GM18498 (cell line): ENCODE data around the gene CAPN10.
"Not testable (repeated sequence)": the region's sequence is repeated elsewhere in the genome, so short reads cannot be mapped to it uniquely, and the experiment has no call there.

Experiments used
- ATAC-seq: cut with Tn5 transposase; IDR thresholded peaks from one replicate; pipeline ENCODE4 v1.9.1; 2021; ENCODE audit warnings: mild to moderate bottlenecking, moderate library complexity; ENCODE audit not compliant: unreplicated experiment

The CAPN10 gene

DNA sequence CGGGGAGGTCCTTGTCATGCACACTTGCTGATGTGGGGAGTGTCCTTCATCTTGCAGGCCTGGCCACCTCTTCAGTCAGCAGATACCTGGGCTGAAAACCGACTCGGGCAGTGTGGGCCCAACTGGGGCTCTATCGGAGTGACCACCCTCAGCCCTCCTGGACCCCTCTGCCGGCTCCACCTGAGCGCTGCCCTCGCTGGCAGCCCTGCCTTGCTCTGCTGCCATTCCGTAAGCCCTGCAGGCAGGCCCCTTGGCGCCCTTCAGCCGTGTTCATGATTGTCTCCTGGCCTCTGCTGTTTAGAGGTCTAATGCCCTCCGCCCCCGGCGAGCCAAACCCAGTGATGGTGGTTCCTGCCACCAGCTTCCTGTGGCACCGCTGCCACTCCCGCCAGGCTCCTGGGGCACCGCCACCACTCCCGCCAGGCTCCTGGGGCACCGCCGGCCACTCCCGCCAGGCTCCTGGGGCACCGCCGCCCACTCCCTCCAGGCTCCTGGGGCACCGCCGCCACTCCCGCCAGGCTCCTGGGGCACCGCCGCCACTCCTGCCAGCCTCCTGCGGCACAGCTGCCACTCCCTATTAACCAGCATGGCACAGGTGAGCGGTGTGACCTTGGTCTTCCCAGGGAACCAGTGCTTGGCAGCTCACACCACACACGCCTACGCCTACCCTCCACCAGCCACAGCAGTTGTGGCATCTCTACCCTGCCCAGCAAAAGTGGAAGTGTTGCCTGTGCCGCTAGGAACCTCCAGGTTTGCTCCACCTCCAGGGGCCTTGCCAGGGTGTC, 15.9 kb downstream of the CAPN10 start:
- no peak for ATAC-seq

DNA sequence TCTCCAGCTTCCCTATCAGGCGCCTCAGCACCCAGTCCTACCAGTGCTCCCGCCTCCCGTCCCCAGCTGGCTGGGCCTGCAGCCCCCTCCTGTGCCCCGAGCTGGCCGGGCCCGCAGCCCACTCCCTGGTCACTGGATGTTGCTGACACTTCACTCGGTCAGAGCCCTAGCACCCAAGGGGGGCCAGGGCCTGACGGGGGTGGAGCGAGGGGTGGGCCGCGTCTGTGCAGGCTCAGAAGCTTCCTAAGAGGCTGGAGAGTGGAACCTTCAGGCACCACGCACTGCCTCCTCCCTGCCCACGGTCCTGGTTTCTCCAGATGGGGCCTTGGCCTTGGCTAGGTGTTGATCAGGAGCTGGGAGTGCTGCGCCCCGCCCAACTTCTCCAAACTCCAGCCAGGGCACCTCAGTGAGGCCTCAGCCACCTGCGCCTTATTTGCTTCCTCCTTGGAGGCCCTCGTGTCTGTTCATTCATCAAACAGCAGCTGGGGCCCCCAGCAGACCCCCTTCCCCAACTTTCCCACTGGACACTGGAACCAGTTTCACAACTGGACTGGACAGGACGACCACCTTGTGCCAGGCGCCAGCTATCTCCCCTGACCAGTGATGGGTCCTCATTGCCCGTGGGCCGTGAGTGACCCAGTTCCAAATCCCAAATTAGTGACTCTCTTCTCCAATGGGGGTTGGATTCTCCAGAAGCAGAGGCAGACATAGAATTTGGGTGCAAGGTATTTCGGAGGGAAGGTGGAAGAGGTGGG, 16.7 kb downstream of the CAPN10 start:
- no peak for ATAC-seq

DNA sequence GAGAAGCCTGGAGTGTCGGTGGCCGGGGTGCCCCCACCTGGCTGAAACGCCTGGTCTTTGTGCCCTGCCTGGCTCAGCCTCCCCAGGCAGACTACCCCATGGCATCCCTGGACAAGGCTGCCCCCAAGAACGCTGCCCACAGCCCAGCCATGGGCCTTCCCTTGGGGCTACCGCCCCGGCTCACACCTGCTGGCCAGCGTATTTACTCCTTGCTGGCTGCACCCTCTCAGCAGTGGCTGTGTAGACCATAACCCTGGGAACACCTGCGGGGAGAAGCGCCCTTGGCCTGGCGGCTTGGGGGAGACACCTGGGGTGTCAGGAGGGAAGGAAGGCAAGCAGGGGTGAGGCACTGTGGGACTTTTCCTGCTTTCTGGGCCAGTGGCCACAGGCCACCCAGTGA, 17.3 kb downstream of the CAPN10 start:
- no peak for ATAC-seq

DNA sequence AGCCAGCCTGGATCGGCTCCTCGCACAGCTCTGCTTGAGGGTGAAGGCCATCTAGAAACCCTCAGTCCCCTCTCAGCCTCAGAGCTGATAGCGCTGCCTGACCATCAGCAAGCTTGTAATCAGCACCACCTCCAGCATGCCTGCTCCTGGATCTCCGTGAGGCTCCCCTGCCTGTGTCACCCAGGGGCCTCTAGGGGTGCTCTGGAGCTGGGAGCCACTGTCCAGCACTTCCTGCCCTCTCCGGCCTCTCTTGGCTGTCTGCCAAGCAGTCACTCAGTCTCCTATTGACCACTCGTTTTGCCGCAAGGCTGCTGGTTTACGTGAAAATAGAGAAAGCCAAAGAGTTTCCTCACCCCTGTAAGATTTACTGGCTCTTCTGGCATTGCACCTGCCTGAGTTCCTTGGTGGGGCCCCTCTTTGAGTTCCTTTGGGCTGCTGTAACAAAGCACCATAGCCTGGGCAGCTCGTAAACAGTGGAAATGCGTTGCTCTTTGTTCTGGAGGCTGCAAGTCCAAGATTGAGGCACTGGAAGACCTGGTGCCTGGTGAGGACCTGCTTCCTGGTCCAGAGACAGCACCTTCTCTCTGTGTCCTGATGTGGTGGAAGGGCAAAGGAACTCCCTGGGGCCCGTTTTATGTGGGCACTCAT, 17.9 kb downstream of the CAPN10 start:
- ATAC-seq: no peak

DNA sequence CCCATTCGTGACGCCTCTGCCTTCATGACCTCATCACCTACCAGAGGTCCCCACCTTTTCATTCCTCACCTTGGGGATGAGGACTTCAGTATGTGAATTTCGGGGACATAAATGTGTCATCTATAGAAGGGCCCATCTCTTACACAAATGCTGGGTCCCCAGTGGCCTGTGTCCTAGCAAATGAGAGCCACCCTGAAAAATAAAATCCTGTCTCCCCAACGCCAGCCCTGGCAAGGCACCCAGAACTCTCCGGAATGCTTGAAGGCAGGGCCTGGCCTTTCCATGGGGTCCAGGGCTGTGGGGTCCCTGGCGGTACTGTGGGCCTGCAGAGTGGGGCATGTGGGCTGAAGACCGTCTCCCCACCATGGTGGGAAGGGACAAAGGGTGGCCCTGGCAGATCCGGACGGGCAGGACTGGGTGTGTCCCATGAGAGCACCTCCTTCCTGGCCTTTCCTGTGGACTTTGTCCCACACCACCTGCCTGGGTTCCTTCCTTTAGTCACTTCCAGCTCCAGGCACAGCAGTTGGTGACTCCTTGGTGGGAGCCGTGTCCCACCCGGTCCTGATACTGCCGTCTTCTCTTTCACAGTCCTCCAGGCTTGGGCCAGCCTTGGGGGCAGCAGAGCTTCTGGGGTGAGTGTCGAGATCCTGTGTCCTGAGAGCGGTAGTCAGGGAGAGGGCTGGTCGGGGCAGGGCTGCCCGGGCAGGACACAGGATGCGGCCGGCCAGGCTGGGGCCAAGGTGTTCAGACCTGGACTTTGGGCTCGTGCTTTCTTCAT, 18.6 kb downstream of the CAPN10 start:
- ATAC-seq: no peak

DNA sequence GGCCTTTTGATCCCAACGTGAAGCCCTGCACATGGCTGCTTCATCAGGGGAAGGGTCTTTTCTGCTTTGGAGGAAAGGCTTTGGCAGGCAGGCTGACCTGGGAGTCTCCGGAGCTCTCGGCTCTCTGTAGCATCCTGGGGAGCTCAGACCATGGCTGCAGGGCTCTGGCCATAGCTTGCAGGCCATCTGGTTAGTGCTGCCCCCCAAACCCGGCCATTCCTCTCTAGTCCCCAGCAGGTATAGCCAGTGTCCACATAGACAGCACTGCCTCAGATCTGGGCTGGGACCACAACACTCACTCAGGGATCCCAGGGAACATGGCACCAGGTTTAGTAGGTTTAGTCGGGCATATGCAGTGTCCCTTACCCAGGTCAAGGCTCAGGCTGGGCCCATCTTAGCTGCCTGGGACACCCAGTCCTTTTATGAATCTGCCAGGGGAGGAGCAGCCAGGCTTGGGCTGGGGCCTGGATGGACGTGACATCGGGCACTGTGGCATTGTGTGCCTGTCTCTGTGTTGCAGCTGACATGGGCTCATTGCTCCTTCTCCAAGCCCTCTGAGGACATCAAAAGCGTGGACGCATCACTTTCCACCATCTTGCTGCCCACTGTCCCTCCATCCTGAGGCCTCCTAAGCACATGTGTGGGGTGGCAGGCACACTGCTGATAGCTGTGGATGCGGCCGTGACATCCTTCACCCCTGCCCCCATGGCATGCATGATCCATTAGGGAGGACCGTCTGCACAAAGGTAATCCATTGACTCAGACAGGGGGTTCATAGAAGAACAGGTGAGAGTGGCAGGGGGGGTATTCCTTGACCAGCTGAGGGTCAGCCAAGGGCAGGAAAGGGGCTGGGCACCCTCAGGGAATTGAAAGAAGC, 19.6 kb downstream of the CAPN10 start:
- ATAC-seq: no peak

DNA sequence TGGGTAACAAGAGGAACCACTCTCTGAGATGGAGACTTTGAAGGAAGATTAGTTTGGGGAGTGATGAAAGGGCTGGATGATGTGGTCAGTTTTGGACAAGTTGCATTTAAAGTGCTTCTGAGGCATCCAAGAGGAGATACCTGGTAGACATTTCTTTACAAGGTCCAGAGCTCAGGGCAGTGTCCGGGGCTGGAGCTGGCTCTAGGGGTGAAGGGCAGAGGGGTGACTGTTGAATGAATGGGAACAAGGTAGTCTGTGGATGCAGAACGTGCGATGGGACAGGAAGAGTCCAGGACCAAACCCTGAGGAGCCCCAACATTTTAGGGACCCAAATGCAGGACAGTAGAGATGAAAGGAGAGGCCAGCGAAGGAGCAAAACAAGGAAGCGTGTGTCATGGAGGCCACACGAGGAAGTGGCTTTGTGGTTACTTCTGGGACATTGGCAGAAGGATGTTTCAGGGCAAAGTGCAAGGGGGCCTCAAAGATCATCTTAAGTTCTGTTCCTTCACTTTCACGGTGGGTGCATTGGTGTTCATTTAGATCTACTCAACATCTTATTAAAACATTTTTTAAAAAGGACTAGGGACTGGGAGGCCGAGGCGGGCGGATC, 25.2 kb downstream of the CAPN10 start:
- no peak for ATAC-seq

DNA sequence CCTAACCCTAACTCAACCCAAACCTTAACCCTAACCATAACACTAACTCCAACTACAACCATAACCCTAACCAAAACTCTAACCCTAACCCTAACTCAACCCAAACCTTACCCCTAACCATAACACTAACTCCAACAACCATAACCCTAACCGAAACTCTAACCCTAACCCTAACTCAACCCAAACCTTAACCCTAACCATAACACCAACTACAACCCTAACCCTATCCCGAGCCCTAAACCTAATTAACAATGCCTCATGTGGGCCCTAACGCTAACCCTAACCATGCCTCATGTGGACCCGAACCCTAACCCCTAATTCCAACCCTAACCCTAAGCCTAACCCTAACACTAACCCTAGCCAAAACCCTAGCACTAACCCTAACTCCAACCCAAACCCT, 27.2 kb downstream of the CAPN10 start:
- no peak for ATAC-seq

DNA sequence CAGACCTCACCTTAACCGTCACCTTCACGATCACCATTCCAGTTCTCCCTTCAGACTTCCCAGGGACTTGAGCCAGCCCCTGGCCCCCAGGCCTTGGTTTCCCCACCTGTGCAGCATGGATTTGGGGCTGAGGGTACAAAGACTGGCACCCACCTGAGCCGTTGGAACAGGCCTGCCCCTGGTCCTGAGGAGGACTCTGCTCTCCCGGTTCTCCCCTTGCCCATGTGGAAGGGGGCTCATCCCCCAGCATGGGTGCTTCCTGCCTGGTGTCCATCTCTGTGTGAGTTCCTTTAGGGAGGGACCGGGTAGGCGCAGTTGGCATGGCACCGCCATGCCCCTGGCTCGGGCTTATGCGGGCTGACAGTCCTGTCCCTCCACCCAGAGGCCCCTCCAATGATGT, 27.9 kb downstream of the CAPN10 start:
- ATAC-seq: no peak

DNA sequence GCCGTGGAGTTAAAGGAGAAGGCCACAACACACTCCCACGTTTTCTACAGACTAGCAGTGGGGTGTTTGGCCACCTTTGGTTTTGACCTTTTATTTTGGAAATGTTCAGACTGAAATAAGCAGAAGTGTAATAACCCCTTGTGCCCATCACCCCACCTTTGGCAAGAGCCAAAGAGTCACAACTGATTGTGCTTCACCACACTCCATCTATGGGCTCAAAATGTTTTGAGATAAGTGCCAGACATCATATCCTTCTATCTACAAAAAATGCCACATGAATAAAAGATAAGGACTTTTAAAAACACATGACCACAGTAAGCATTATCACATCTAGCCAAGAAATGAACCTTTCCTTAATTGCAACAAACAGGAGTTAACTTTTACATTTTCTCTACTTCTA, 28.9 kb downstream of the CAPN10 start:
- no peak for ATAC-seq

DNA sequence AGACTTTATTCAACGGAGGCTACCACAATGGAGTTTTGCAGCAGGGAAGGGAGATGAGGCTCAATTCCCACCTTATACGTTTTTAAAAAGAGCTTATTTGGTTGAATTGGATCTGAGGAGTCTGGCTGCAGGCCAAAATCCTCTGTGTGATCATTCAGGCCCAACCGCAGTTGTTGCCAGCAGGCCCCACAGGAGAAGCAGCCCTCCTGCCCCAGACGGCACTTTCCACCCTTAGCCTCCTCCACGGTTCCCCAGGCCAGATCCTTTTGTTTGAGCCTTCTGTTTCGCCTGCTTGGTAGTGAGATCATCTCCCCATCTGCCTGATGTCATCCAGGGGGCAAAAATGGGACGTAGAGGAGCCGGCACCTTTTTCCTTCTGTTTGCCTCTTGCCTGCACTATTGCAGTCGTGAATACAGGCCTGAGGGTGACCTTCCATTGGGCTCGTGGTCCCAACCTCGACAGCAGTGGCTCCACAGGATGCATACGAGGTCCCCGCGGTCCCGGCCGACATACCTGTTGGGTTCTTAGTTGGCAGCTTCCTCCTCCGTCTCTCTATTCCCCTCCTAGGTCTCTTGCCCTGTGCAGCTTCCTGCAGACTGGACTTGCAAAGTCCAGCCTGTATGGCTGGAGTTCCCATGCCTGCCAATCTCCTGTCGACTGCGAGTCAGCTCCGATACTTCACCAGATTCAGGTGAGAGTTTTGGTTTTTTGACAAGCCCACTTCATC, 29.4 kb downstream of the CAPN10 start:
- no peak for ATAC-seq

DNA sequence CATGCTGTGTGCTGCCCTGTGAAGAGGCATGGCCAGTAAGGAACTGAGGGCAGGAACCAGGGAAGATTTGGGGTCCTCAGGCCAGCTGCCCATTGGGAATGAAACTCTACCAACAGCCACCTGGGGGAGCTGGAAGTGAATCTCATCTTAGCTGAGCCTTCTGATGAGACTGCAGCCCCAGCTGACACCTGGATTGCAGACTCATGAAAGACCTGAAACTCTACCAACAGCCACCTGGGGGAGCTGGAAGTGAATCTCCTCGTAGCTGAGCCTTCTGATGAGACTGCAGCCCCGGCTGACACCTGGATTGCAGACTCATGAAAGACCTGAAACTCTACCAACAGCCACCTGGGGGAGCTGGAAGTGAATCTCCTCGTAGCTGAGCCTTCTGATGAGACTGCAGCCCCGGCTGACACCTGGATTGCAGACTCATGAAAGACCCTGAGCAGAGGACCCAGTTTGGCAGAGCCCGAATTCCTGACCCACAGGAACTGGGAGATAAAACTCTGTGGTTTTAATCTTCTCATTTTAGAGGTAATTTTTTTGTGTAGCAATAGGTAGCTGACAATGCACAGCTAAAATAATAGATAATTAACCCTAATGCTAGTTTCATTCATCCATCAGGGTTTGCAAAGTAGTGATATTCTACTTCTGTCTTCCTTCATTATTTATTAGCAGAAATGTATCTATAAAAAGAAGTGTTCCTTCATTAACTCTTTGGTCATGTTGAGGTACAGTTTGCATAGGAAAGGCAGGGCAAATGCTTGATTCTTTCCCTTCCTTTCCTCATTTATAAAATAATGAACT, 30.5 kb downstream of the CAPN10 start:
- not testable (repeated sequence) for ATAC-seq

DNA sequence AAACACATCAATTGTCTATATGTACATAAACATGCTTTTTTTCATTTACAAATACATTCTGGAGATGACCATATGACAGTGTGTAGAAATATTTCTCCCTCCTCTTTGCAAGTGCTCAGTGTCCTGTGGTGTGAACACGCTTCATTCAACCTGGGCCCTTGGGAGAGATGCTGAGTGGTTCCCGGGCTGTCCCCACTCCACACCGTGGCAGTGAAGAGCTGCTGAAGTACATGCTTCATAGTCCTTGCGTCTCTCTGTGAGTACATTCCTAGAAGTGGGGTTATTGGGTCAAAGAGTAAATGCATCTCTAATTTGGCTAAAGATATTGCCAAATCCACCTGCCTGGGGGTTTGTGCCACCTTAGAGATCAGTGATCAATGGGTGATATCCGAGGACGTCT, 32.2 kb downstream of the CAPN10 start:
- ATAC-seq: no peak

DNA sequence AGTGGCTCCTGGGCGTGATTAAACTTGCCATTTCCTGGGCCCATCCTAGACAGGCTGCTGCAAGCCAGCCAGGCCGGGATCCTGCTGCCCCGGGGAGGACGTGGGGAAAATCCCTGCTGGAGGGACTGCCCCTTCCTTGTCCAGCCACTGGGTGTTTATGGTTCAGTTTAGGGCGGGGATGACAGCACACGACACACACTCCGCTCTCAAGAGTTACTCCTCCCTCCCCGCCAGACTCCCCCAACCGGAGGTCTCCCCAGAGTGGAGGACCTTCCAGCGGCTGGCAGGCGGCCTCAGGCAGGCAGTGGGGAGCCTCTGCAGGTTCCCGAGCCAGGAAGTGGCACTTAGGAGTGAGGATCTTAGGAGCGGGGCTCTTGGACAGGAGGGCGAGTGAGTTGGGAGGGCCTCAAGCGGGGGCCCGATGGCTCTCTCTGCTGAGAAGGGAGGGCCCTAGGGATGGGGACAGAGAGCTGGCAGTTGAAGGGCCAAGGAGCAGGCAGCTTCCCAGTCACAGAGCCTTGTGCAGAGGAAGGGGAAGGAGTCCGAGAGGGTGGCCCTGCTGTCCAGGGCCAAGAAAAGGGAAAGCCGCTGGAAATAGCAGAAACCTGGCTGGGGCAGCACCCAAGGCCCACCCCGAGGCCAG, 33.1 kb downstream of the CAPN10 start:
- no peak for ATAC-seq

DNA sequence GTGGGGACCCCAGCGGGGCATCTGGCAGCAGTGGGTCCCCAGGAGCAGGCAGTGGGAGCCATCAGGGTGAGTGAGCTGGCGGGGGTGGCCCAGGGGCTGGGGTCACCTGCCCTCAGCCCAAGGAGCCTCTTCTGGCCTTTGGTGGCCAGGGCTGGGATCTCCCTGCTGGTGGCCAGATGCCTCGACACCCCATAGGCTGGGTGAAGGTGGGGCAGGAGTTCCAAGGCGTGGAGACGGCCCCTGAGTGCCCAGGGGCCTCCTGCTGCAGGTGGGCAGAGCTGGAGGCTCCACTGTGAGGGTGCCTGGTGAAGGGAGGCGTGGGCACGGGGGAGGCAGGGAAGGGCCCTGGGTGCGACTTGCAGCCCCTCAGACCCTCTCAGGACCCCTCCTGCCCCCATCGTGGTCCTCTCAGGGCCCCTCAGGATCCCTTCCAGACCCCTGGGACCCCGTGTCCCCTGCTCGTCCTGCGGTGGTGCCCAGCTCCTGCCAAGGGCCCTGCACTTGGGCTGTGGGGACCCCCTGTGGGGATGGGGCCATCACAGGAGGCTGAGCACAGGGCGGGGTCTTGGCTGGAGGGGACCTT, 33.7 kb downstream of the CAPN10 start:
- no peak for ATAC-seq

DNA sequence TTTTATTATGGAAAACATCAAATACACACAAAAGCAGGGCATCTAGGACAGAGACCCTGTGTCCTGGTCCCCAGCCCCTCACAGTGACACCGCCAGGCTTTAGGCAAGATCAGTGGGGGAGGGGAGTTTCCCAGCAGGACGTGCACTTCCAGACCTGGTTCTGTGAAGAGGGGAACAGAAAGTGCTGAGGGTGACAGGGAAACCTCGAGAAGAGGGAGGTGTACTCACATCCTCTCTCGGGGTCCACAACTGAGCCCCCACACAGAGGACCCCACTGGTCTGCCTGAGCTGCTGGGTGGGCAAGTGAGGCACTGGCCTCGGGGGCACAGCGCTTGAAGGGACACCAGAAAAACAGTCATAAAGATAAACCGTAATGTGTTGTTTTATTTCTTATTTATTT, 34.3 kb downstream of the CAPN10 start:
- ATAC-seq: no peak

DNA sequence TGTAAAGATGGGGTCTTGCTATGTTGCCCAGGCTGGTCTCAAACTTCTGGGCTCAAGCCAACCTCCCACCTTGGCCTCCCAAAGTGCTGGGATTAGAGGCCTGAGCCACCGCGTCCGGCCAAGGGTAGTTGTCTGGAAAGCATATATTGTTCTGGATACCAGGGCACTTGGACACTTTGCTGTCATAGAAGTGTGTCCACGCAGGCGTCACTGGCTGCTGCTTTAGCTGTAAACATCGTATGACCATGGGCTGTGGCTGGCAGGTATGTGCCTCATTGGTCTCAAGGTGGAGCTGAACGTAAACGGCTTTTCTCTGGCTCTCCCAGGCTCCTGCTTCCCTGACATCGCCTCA, 35.5 kb downstream of the CAPN10 start:
- no peak for ATAC-seq
